GM18517 (cell line): ENCODE data around the gene PAK4.

ENCODE experiments used
- ATAC-seq: cut with Tn5 transposase; IDR thresholded peaks from one replicate; pipeline ENCODE4 v1.9.1; 2021; ENCODE audit warnings: mild to moderate bottlenecking, moderate library complexity; ENCODE audit not compliant: unreplicated experiment

The PAK4 gene

GRCh38 chr19:39145180-39145953 is 19.8 kb downstream of the PAK4 start:
- ATAC-seq = no peak

- ATAC-seq = no peak
Measured at GRCh38 chr19:39146091-39146490, 20.5 kb downstream of the PAK4 start.

- ATAC-seq = no peak
Measured at GRCh38 chr19:39146686-39147450, 21.3 kb downstream of the PAK4 start.

GRCh38 chr19:39147480-39147879 is 21.9 kb downstream of the PAK4 start:
- no peak for ATAC-seq

GRCh38 chr19:39148939-39149529 is 23.4 kb downstream of the PAK4 start:
- no peak for ATAC-seq

GRCh38 chr19:39150235-39150634 is 24.6 kb downstream of the PAK4 start:
- no peak for ATAC-seq

GRCh38 chr19:39150807-39151600 is 25.4 kb downstream of the PAK4 start:
- no peak for ATAC-seq

- no peak for ATAC-seq
Measured at GRCh38 chr19:39152066-39152465, 26.5 kb downstream of the PAK4 start.

GRCh38 chr19:39154100-39154628 is 28.6 kb downstream of the PAK4 start:
- ATAC-seq = no peak

- no peak for ATAC-seq
Measured at GRCh38 chr19:39154629-39155100, 29.1 kb downstream of the PAK4 start.

- no peak for ATAC-seq
Measured at GRCh38 chr19:39155114-39155700, 29.6 kb downstream of the PAK4 start.

- no peak for ATAC-seq
Measured at GRCh38 chr19:39155741-39156140, 30.2 kb downstream of the PAK4 start.

GRCh38 chr19:39156326-39157230 is 31.0 kb downstream of the PAK4 start:
- no peak for ATAC-seq

- no peak for ATAC-seq
Measured at GRCh38 chr19:39157275-39157996, 31.9 kb downstream of the PAK4 start.

GRCh38 chr19:39157997-39158389 is 32.4 kb downstream of the PAK4 start:
- no peak for ATAC-seq

- ATAC-seq = no peak
Measured at GRCh38 chr19:39158646-39159260, 33.2 kb downstream of the PAK4 start.

GRCh38 chr19:39160523-39160861 is 34.9 kb downstream of the PAK4 start:
- no peak for ATAC-seq
